GM06990 (cell line): ENCODE results near the gene IL1RAPL1.

Experiments used
- DNase-seq: peaks from one replicate; pipeline ENCODE4 v3.0.0-alpha.2; 2011; ENCODE audit not compliant: insufficient read length; ENCODE audit errors: extremely low read depth
- H3K27me3 ChIP-seq: replicated peaks from 2 replicates; pipeline ENCODE4 v1.6.0; 2011; ENCODE audit warnings: low read length; ENCODE audit not compliant: control insufficient read depth, insufficient read depth
- H3K36me3 ChIP-seq: 2 replicates; pipeline ENCODE4 v1.5.1; 2011; ENCODE audit warnings: low read length; ENCODE audit not compliant: control insufficient read depth, insufficient read depth
- H3K4me3 ChIP-seq: replicated peaks from 2 replicates; pipeline ENCODE4 v1.5.1; 2011; ENCODE audit warnings: low read depth, mild to moderate bottlenecking, control low read depth, low read length
- CTCF ChIP-seq: IDR thresholded peaks from 2 replicates; pipeline ENCODE4 v1.5.1; 2011; ENCODE audit warnings: low read length, control low read depth, mild to moderate bottlenecking, inconsistent platforms; ENCODE audit not compliant: insufficient read depth, poor library complexity, severe bottlenecking

Gene IL1RAPL1

GRCh38 chrX:28626515-28626914 lies 39.3 kb downstream of the IL1RAPL1 start:
- no peaks in the 10 kb centered on the region for H3K27me3 ChIP-seq
- no peak for DNase-seq
- no peaks in the 10 kb centered on the region for H3K36me3 ChIP-seq
- no peak for TF ChIP-seq CTCF
- no peak overlapping the region for H3K4me3 ChIP-seq

- DNase-seq, result no peak
- no peak for TF ChIP-seq CTCF
- Histone ChIP-seq H3K4me3 (no peak overlapping the region), H3K27me3 (no peaks in the 10 kb centered on the region), H3K36me3 (no peaks in the 10 kb centered on the region)
Observed at GRCh38 chrX:28628120-28628519, 40.9 kb downstream of the IL1RAPL1 start.

- TF ChIP-seq CTCF, result no peak
- Histone ChIP-seq H3K36me3 (no peaks in the 10 kb centered on the region), H3K4me3 (no peak overlapping the region), H3K27me3 (no peaks in the 10 kb centered on the region)
- no peak for DNase-seq
Observed at GRCh38 chrX:28638775-28639174, 51.5 kb downstream of the IL1RAPL1 start.

GRCh38 chrX:28639451-28639850 lies 52.2 kb downstream of the IL1RAPL1 start:
- Histone ChIP-seq H3K27me3 (no peaks in the 10 kb centered on the region), H3K36me3 (no peaks in the 10 kb centered on the region), H3K4me3 (no peak overlapping the region)
- DNase-seq, result no peak
- TF ChIP-seq CTCF, result no peak

- Histone ChIP-seq H3K4me3 (no peak overlapping the region), H3K36me3 (no peaks in the 10 kb centered on the region), H3K27me3 (no peaks in the 10 kb centered on the region)
- no peak for DNase-seq
- no peak for TF ChIP-seq CTCF
Observed at GRCh38 chrX:28649541-28649940, 62.3 kb downstream of the IL1RAPL1 start.

GRCh38 chrX:28651186-28651585 lies 63.9 kb downstream of the IL1RAPL1 start:
- Histone ChIP-seq H3K4me3 (no peak overlapping the region), H3K27me3 (no peaks in the 10 kb centered on the region), H3K36me3 (no peaks in the 10 kb centered on the region)
- DNase-seq, result no peak
- no peak for TF ChIP-seq CTCF
